Vagina (tissue), 2 donors: ENCODE data around the gene CIITA. TPM values are rescaled to one million over a fixed set of nuclear protein-coding genes. Genes with fewer than 3 reads are reported as not detected.

Experiments
- DNase-seq, 2 donors: peaks; one replicate each; pipeline ENCODE4 v3.0.0-alpha.2; 2017; ENCODE audit errors: extremely low spot score in 2 of 2
- H3K27ac ChIP-seq: fragments of 200-600 bp; sonication (generic); one replicate; pipeline ENCODE4 v1.5.1; 2019
- H3K27me3 ChIP-seq: fragments of 200-600 bp; sonication (generic); one replicate; pipeline ENCODE4 v1.5.1; 2019
- H3K36me3 ChIP-seq, 2 donors: fragments of 200-600 bp; sonication (generic); one replicate each; pipeline ENCODE4 v1.5.1; 2017 to 2019
- H3K4me1 ChIP-seq: fragments of 200-600 bp; sonication (generic); one replicate; pipeline ENCODE4 v1.5.1; 2019
- H3K4me3 ChIP-seq, 2 donors: fragments of 200-600 bp; sonication (generic); 1 replicate in 1 of 2; 2 replicates in 1 of 2; pipeline ENCODE4 v1.5.1; 2016 to 2019
- H3K9me3 ChIP-seq: fragments of 200-600 bp; sonication (generic); one replicate; pipeline ENCODE4 v1.5.1; 2019
- CTCF ChIP-seq, 3 experiments: fragments of 450-650 bp in 2 of 3; fragments of 200-600 bp in 1 of 3; sonication (generic) in 1 of 3; IDR thresholded peaks; one replicate each; pipeline ENCODE4 v1.5.1; 2017 to 2019; ENCODE audit warnings: antibody characterized with exemption in 3 of 3, mild to moderate bottlenecking in 2 of 3, moderate library complexity in 2 of 3
- POLR2A ChIP-seq, 2 donors: fragments of 450-650 bp; IDR thresholded peaks; one replicate each; pipeline ENCODE4 v1.6.1; 2017; ENCODE audit warnings: antibody characterized with exemption in 2 of 2, mild to moderate bottlenecking in 2 of 2, moderate library complexity in 2 of 2
- POLR2AphosphoS5 ChIP-seq, 2 donors: sonication (generic); formaldehyde crosslinking; IDR thresholded peaks; one replicate each; pipeline ENCODE4 v1.9.0; 2017; ENCODE audit warnings: antibody characterized with exemption in 2 of 2, mild to moderate bottlenecking in 2 of 2, low read depth in 1 of 2; ENCODE audit not compliant: insufficient read depth in 1 of 2
- intact Hi-C: fragments of 100-400 bp; cut with DNase I; formaldehyde crosslinking; loops from one replicate; pipeline ENCODE4 v1.15.1; 2023
- total RNA-seq: library from RNA; depleted of rRNA; stranded (reverse); fragments of >200 nt; gene quantifications from one replicate; pipeline ENCODE4 v1.2.3, GENCODE V29; 2016

The CIITA gene
- total RNA-seq, 1 donor from 2014 or later: 16.7 TPM

GRCh38 chr16:10859020-10859419 lies 18.0 kb upstream of the CIITA start:
- no peak overlapping the region for H3K27ac ChIP-seq
- intact Hi-C loops: loop anchor here (10.0 kb wide), 1 partner anchor 1106 kb away; the partner anchor contains the start of gene TNFRSF17
- H3K9me3 ChIP-seq: no peaks in the 10 kb centered on the region
- H3K4me3 ChIP-seq: no peak overlapping the region
- no peaks in the 10 kb centered on the region for H3K27me3 ChIP-seq
- TF ChIP-seq CTCF (IDR thresholded peaks at IDR 0.05): no peak
- no peak for TF ChIP-seq POLR2A (IDR thresholded peaks at IDR 0.05)
- TF ChIP-seq POLR2AphosphoS5 (IDR thresholded peaks at IDR 0.05; ENCODE audit: insufficient read depth in 1 of 2, low read depth in 1 of 2): no peak
- H3K36me3 ChIP-seq: no peaks in the 10 kb centered on the region
- no peaks in the 10 kb centered on the region for H3K4me1 ChIP-seq
- DNase-seq: no peak

GRCh38 chr16:10859658-10860057 lies 17.3 kb upstream of the CIITA start:
- TF ChIP-seq POLR2A (IDR thresholded peaks at IDR 0.05) (no peak), POLR2AphosphoS5 (IDR thresholded peaks at IDR 0.05; ENCODE audit: insufficient read depth in 1 of 2, low read depth in 1 of 2) (no peak), CTCF (IDR thresholded peaks at IDR 0.05) (no peak)

GRCh38 chr16:10862438-10862837 lies 14.6 kb upstream of the CIITA start:
- no peak for DNase-seq
- no peaks in the 10 kb centered on the region for H3K4me1 ChIP-seq
- H3K9me3 ChIP-seq: no peaks in the 10 kb centered on the region
- H3K27ac ChIP-seq: no peak overlapping the region
- no peaks in the 10 kb centered on the region for H3K27me3 ChIP-seq
- no peak for TF ChIP-seq POLR2AphosphoS5 (IDR thresholded peaks at IDR 0.05; ENCODE audit: insufficient read depth in 1 of 2, low read depth in 1 of 2)
- TF ChIP-seq CTCF (IDR thresholded peaks at IDR 0.05): no peak
- TF ChIP-seq POLR2A (IDR thresholded peaks at IDR 0.05): no peak
- intact Hi-C loops: no loop called here
- H3K4me3 ChIP-seq: no peak overlapping the region
- H3K36me3 ChIP-seq: no peaks in the 10 kb centered on the region

More at GRCh38 chr16:10859658-10860057, 17.3 kb upstream of the CIITA start:
- no peak for DNase-seq
- Histone ChIP-seq H3K4me3 (no peak overlapping the region), H3K9me3 (no peaks in the 10 kb centered on the region), H3K36me3 (no peaks in the 10 kb centered on the region), H3K27me3 (no peaks in the 10 kb centered on the region), H3K27ac (no peak overlapping the region), H3K4me1 (no peaks in the 10 kb centered on the region)
- intact Hi-C loops: loop anchor here (10.0 kb wide), 1 partner anchor 1105 kb away; the partner anchor contains the start of gene TNFRSF17

GRCh38 chr16:10865991-10866966 lies 10.7 kb upstream of the CIITA start:
- no peak for DNase-seq
- H3K36me3 ChIP-seq: no peaks in the 10 kb centered on the region
- no peaks in the 10 kb centered on the region for H3K27me3 ChIP-seq
- H3K4me3 ChIP-seq: no peak overlapping the region
- no peaks in the 10 kb centered on the region for H3K9me3 ChIP-seq
- H3K27ac ChIP-seq: no peak overlapping the region
- TF ChIP-seq CTCF (IDR thresholded peaks at IDR 0.05): no peak
- TF ChIP-seq POLR2AphosphoS5 (IDR thresholded peaks at IDR 0.05; ENCODE audit: insufficient read depth in 1 of 2, low read depth in 1 of 2): no peak
- no peak for TF ChIP-seq POLR2A (IDR thresholded peaks at IDR 0.05)
- no peaks in the 10 kb centered on the region for H3K4me1 ChIP-seq
- intact Hi-C loops: no loop called here

- H3K4me3 ChIP-seq: no peak overlapping the region
- TF ChIP-seq POLR2A (IDR thresholded peaks at IDR 0.05): no peak
- TF ChIP-seq CTCF (IDR thresholded peaks at IDR 0.05): no peak
- TF ChIP-seq POLR2AphosphoS5 (IDR thresholded peaks at IDR 0.05; ENCODE audit: insufficient read depth in 1 of 2, low read depth in 1 of 2): no peak
- no peaks in the 10 kb centered on the region for H3K9me3 ChIP-seq
- intact Hi-C loops: no loop called here
- no peaks in the 10 kb centered on the region for H3K4me1 ChIP-seq
- no peak overlapping the region for H3K27ac ChIP-seq
- DNase-seq: no peak
- no peaks in the 10 kb centered on the region for H3K27me3 ChIP-seq
- no peaks in the 10 kb centered on the region for H3K36me3 ChIP-seq
These were observed 9.8 kb upstream of the CIITA start for GRCh38 chr16:10867199-10867598.
